A673 (cell line): ENCODE data around the gene APBA1. TPM values are rescaled to one million over a fixed set of nuclear protein-coding genes. Genes with fewer than 3 reads are reported as not detected.

ENCODE experiments used
- BruUV-seq: library from RNA; stranded (reverse); fragments of 400-500 nt; replicated peaks from 2 replicates; lab custom pipeline; 2021; lab: Mats Ljungman, UMichigan
- CTCF ChIA-PET: fragments of 300-600 bp; sonication (Branson Sonifier 250); formaldehyde crosslinking; loops from one replicate; lab custom pipeline; 2022; ENCODE audit warnings: antibody characterized with exemption; lab: Charles Lee
- POLR2A ChIA-PET: fragments of 300-600 bp; sonication (Branson Sonifier 250); formaldehyde crosslinking; loops from one replicate; lab custom pipeline; 2022; ENCODE audit warnings: antibody characterized with exemption; ENCODE audit not compliant: low non-redundant PET; lab: Charles Lee
- DNase-seq: peaks from one replicate; pipeline ENCODE4 v3.0.0-alpha.2; 2015; ENCODE audit warnings: low spot score
- H3K27ac ChIP-seq: fragments of 200-600 bp; sonication (generic); 2 replicates; pipeline ENCODE4 v1.5.1; 2016; ENCODE audit warnings: mixed run types, low read depth, mild to moderate bottlenecking, mixed read lengths, antibody characterized with exemption, low read length; ENCODE audit not compliant: poor library complexity, severe bottlenecking
- H3K27me3 ChIP-seq: fragments of 200-600 bp; sonication (generic); replicated peaks from 2 replicates; pipeline ENCODE4 v1.6.1; 2017; ENCODE audit warnings: mixed run types, low read depth, mild to moderate bottlenecking, mixed read lengths, antibody characterized with exemption, low read length; ENCODE audit not compliant: insufficient read depth, poor library complexity
- H3K36me3 ChIP-seq: fragments of 200-600 bp; sonication (generic); 2 replicates; pipeline ENCODE4 v1.6.1; 2016; ENCODE audit warnings: mixed run types, mild to moderate bottlenecking, mixed read lengths, antibody characterized with exemption, low read length; ENCODE audit not compliant: insufficient read depth, poor library complexity, severe bottlenecking
- H3K4me1 ChIP-seq: fragments of 200-600 bp; sonication (generic); 2 replicates; pipeline ENCODE4 v1.6.1; 2017; ENCODE audit warnings: mixed run types, mild to moderate bottlenecking, mixed read lengths, antibody characterized with exemption, low read length; ENCODE audit not compliant: insufficient read depth, poor library complexity, severe bottlenecking
- H3K4me3 ChIP-seq: fragments of 200-600 bp; sonication (generic); 2 replicates; pipeline ENCODE4 v1.5.1; 2016; ENCODE audit warnings: low read depth, mixed run types, mild to moderate bottlenecking, mixed read lengths, low read length; ENCODE audit not compliant: poor library complexity, severe bottlenecking
- H3K9me3 ChIP-seq: fragments of 200-600 bp; sonication (generic); 2 replicates; pipeline ENCODE4 v1.6.1; 2016; ENCODE audit warnings: mixed run types, low read depth, mild to moderate bottlenecking, mixed read lengths, antibody characterized with exemption, low read length; ENCODE audit not compliant: poor library complexity, severe bottlenecking
- CTCF ChIP-seq: fragments of 300-800, 200-600 bp; sonication (generic); conservative IDR thresholded peaks from 2 replicates; pipeline ENCODE4 v1.5.1; 2017; ENCODE audit warnings: low read depth, mild to moderate bottlenecking, antibody characterized with exemption, low read length, moderate library complexity, mixed read lengths
- EZH2 ChIP-seq: fragments of 200-600 bp; sonication (generic); IDR thresholded peaks from 2 replicates; pipeline ENCODE4 v1.6.1; 2017; ENCODE audit warnings: borderline replicate concordance, low read depth, mild to moderate bottlenecking, mixed read lengths, antibody characterized with exemption, low read length; ENCODE audit not compliant: poor library complexity, severe bottlenecking
- intact Hi-C: fragments of 100-400 bp; cut with micrococcal nuclease; formaldehyde crosslinking; loops from one replicate; pipeline ENCODE4 v1.10.0; 2022; ENCODE audit not compliant: unreplicated experiment
- total RNA-seq: library from RNA; stranded (reverse); gene quantifications from 2 replicates; pipeline ENCODE4 v1.2.3, GENCODE V29; 2021

The APBA1 gene
- total RNA-seq, 1 experiment from 2014 or later, result 0.13 TPM

- Histone ChIP-seq H3K9me3 (no peaks in the 10 kb centered on the region), H3K4me1 (no peaks in the 10 kb centered on the region), H3K4me3 (no peak overlapping the region), H3K27ac (no peak overlapping the region), H3K27me3 (peaks cover 3% of the 10 kb centered on the region), H3K36me3 (no peaks in the 10 kb centered on the region)
- TF ChIP-seq EZH2 (no peak), CTCF (no peak)
- ChIA-PET POLR2A (no interaction called here), CTCF (no interaction called here)
- intact Hi-C loops, result no loop called here
- no peak for DNase-seq
- no TSS peak for BruUV-seq
Measured at GRCh38 chr9:69637193-69637816, 34.9 kb downstream of the APBA1 start.

GRCh38 chr9:69633716-69634115 lies 38.5 kb downstream of the APBA1 start:
- Histone ChIP-seq H3K4me1 (no peaks in the 10 kb centered on the region), H3K27me3 (no peaks in the 10 kb centered on the region), H3K9me3 (no peaks in the 10 kb centered on the region), H3K27ac (no peak overlapping the region), H3K36me3 (no peaks in the 10 kb centered on the region), H3K4me3 (no peak overlapping the region)
- ChIA-PET POLR2A (no interaction called here), CTCF (no interaction called here)
- intact Hi-C loops, result no loop called here
- DNase-seq, result no peak
- BruUV-seq, result no TSS peak
- TF ChIP-seq CTCF (no peak), EZH2 (no peak)

- Histone ChIP-seq H3K4me3 (no peak overlapping the region), H3K27me3 (peaks cover under 1% of the 10 kb centered on the region), H3K9me3 (no peaks in the 10 kb centered on the region), H3K36me3 (no peaks in the 10 kb centered on the region), H3K27ac (no peak overlapping the region), H3K4me1 (no peaks in the 10 kb centered on the region)
- ChIA-PET POLR2A (no interaction called here), CTCF (interaction anchor here (0.6 kb wide), 1 partner anchor 22 kb away, joined by 3 read pairs; no protein-coding TSS in a partner anchor)
- TF ChIP-seq EZH2 (no peak), CTCF (no peak)
- intact Hi-C loops, result no loop called here
- DNase-seq, result no peak
- BruUV-seq, result no TSS peak
Measured at GRCh38 chr9:69632768-69633167, 39.4 kb downstream of the APBA1 start.
